Epithelial cell of proximal tubule (primary cell): ENCODE data around the gene GALK2. TPM values are rescaled to one million over a fixed set of nuclear protein-coding genes. Genes with fewer than 3 reads are reported as not detected.
"Not testable (repeated sequence)": the region's sequence is repeated elsewhere in the genome, so short reads cannot be mapped to it uniquely, and the experiment has no call there.

Source experiments
- DNase-seq: peaks from one replicate; pipeline ENCODE4 v3.0.0-alpha.2; 2011; ENCODE audit warnings: low read depth
- H3K4me3 ChIP-seq: 2 replicates; pipeline ENCODE4 v1.5.1; 2011; ENCODE audit warnings: low read depth, mild to moderate bottlenecking, low read length
- total RNA-seq: library from RNA; depleted of rRNA; stranded (reverse); fragments of >200 nt; gene quantifications from 2 replicates; pipeline ENCODE4 v1.2.3, GENCODE V29; 2015
- TF ChIP-seq, protein P1 (sequence below): conservative IDR thresholded peaks from 2 replicates; pipeline ENCODE4 v1.5.1; 2012; ENCODE audit warnings: low read depth, mild to moderate bottlenecking, low read length

Gene GALK2
- total RNA-seq, 1 donor from 2014 or later: 37.6 TPM

- TF ChIP-seq, protein P1, sequence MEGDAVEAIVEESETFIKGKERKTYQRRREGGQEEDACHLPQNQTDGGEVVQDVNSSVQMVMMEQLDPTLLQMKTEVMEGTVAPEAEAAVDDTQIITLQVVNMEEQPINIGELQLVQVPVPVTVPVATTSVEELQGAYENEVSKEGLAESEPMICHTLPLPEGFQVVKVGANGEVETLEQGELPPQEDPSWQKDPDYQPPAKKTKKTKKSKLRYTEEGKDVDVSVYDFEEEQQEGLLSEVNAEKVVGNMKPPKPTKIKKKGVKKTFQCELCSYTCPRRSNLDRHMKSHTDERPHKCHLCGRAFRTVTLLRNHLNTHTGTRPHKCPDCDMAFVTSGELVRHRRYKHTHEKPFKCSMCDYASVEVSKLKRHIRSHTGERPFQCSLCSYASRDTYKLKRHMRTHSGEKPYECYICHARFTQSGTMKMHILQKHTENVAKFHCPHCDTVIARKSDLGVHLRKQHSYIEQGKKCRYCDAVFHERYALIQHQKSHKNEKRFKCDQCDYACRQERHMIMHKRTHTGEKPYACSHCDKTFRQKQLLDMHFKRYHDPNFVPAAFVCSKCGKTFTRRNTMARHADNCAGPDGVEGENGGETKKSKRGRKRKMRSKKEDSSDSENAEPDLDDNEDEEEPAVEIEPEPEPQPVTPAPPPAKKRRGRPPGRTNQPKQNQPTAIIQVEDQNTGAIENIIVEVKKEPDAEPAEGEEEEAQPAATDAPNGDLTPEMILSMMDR: no peak
- no peak for DNase-seq
- no peak overlapping the region for H3K4me3 ChIP-seq
Observed at GRCh38 chr15:49255966-49256759, 86.1 kb downstream of the GALK2 start.

- not testable (repeated sequence) for H3K4me3 ChIP-seq, DNase-seq
Observed at GRCh38 chr15:49265117-49265516, 95.1 kb downstream of the GALK2 start.

GRCh38 chr15:49265911-49266310 is 95.9 kb downstream of the GALK2 start:
- no peak overlapping the region for H3K4me3 ChIP-seq
- no peak for DNase-seq
- TF ChIP-seq, protein P1: no peak

- no peak for DNase-seq
- no peak overlapping the region for H3K4me3 ChIP-seq
- TF ChIP-seq, protein P1: no peak
Observed at GRCh38 chr15:49270541-49271421, 100.7 kb downstream of the GALK2 start.

DNA sequence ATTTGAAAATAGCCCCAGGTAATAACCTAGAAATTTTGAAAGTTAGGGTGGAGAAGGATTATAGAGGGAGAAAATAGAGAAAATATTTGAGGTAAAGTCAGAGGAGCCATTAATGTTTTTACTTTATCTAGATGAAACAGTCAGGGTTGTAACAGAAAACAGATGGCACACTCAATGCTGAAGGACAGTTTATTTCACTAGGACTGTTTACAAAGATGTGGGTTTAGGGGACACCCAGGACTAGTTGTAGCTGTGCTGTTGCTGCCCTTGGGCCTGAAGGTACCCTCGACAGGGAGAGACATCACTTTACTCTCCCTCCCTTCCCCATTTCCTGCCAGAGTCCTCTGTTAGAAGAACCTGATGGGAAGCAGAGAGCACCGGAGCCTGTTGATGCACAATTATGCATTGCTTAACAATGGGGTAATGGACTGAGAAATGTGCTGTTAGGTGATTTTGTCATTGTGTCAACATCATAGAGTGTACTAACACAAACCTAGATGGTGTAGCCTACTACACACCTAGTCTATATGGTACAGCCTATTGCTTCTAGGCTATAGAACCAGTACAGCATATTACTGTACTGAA is 103.8 kb downstream of the GALK2 start:
- no peak for DNase-seq
- TF ChIP-seq, protein P1: no peak
- no peak overlapping the region for H3K4me3 ChIP-seq

DNA sequence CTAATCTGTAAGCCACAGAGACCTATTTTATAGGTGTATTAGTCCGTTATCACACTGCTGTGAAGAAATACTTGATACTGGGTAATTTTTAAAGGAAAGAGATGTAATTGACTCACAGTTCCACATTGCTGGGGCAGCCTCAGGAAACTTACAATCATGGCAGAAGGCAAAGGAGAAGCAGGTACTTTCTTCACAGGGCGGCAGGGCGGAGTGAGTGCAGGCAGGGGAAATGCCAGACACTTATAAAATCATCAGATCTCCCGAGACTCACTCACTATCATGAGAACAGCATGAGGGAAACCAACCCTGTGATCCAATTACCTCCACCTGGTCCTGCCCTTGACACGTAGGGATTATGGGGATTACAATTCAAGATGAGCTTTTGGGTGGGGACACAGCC is 108.7 kb downstream of the GALK2 start:
- no peak for DNase-seq
- TF ChIP-seq, protein P1: no peak
- no peak overlapping the region for H3K4me3 ChIP-seq
